HG02870 (cell line): Measurements from ENCODE around the gene ROBO2.
"Not testable (repeated sequence)": the region's sequence is repeated elsewhere in the genome, so short reads cannot be mapped to it uniquely, and the experiment has no call there.

Experiments
- ATAC-seq: cut with Tn5 transposase; IDR thresholded peaks from one replicate; pipeline ENCODE4 v1.9.1; 2021; ENCODE audit warnings: mild to moderate bottlenecking, moderate library complexity; ENCODE audit not compliant: unreplicated experiment

The ROBO2 gene

DNA sequence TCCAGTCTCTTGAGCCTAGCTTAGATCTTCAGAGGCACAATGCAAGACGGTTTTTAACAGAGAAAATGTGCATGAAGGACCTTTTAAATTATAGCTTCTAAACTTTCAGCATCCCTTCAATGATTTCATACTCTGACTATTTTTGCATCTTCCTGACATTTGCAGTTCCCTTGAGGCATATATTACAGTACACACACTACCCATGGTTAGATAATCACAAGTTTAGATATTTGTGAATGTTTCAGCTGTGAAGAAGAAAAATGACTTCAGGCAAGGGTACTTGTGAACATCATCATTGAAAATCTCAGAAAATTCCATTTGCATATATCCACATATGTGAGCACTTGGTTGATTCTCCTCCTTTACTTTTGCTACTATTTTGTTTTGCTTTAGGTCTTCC lies 341.5 kb downstream of the ROBO2 start:
- no peak for ATAC-seq

GRCh38 chr3:77392181-77392580 lies 352.3 kb downstream of the ROBO2 start:
- no peak for ATAC-seq

GRCh38 chr3:77394046-77394445 lies 354.1 kb downstream of the ROBO2 start:
- ATAC-seq, result no peak

DNA sequence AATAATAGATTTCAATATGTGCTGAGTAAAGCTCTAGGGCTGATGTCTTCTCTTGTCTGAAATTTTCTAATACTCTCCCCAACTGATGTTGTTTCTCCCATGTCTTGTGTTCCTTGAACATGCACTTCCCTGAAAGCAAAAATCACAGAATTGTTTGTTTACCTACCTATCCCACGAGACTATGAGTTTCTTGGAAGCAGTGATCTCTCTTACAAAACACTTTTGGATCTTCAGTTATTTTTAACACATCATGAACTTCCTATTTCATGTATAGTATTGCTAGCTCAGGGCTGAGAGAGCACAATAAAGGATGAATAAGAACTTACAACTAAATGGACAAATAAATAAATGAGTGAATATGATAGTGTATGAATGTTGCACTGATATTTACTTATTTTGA lies 365.0 kb downstream of the ROBO2 start:
- ATAC-seq, result no peak

- no peak for ATAC-seq
Observed at GRCh38 chr3:77407441-77407840, 367.5 kb downstream of the ROBO2 start.

- not testable (repeated sequence) for ATAC-seq
Observed at GRCh38 chr3:77410334-77410733, 370.4 kb downstream of the ROBO2 start.

- ATAC-seq, result no peak
Observed at GRCh38 chr3:77411334-77411733, 371.4 kb downstream of the ROBO2 start.

- no peak for ATAC-seq
Observed at GRCh38 chr3:77412021-77412438, 372.1 kb downstream of the ROBO2 start.

DNA sequence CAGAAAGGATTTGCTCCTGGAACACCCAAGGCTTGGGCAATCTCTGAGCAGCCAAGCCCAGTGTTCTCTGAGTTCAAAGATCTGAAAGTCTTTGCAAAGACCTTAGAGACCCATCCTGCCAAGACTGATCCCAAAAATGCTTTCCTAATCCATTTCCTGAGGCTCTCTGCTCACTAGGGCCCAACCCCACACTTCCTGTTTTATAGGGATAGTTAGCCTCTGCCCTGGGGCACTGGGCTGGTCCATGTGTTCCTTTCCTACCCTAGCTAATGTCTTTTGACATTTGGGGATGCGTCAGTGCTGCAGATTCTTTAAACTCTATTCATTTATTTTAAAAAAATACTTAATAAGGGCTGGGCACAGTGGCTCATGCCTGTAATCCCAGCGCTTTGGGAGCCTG lies 372.7 kb downstream of the ROBO2 start:
- ATAC-seq, result no peak

DNA sequence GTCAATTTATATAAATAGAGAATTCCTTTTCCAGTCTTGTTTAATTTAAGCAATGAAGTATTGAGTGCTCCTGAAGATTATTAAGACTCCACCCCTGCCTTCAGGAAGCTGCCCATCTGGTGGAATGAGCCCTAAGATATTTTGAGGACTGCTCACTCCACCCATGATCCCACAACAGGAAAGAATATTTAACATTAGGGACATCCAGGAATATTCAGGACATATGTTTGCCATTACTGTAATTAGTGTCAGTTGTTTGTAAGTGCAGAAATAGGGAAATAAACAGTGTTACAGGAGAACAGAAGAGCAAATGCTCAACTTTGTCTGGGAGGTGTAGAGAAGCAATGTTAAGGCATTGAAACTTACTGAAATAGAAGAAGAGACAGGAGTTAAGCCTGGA lies 375.0 kb downstream of the ROBO2 start:
- ATAC-seq, result no peak

DNA sequence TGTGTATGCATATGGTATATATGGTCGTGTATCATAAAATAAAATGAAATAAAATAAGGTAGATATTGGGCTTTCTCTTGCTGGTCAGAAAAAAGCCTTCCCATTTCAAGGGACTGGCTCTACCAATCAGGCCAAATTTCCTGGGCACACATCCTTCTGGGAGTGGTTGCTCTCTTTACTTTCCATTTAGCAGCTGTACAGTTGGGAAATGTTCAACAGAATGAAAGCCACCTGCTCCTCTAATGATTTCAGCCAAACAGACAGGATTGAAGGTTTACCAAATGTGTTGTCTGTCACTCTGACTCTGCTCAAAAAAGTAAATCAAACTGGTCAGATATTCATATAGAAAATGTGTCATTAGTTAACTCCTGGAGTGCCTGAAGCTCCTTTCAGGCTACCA lies 380.4 kb downstream of the ROBO2 start:
- ATAC-seq, result no peak

GRCh38 chr3:77421916-77422315 lies 382.0 kb downstream of the ROBO2 start:
- no peak for ATAC-seq

DNA sequence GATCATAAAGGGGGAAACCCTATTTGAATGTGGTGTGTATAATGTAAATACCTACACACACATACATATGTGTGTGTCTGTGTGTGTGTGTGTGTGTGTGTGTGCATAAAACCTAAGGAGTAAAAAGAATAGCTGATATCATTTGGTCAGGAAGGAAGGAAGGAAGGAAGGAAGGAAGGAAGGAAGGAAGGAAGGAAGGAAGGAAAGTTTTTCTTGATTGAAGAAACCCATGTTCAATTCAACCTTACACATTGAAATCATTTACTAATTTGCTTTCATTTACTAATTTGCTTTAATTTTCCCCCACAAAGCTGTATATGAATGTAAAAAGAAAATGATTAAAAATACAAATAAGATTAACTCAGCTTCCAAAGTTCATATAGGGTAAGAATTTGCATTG lies 386.6 kb downstream of the ROBO2 start:
- ATAC-seq, result no peak

DNA sequence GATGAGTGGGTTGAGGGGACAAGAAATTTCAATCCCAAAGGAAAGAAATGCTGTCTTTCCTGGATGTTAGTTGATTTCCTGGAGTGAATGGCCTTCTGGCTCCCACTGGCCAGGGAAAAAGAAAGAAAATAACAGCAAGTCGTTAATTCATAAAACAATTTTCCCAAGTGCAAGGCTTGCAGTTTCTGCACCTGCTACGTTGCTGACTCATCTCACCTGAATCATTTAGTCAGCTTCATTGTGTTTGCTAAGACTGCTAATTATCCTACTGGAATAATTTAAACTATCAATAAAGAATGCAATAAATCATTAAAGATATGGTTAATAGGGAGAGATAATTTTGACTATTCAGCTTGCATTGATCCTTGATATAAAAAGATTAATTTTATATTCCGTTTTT lies 387.6 kb downstream of the ROBO2 start:
- ATAC-seq, result no peak

- ATAC-seq, result no peak
Observed at GRCh38 chr3:77436908-77437307, 397.0 kb downstream of the ROBO2 start.

DNA sequence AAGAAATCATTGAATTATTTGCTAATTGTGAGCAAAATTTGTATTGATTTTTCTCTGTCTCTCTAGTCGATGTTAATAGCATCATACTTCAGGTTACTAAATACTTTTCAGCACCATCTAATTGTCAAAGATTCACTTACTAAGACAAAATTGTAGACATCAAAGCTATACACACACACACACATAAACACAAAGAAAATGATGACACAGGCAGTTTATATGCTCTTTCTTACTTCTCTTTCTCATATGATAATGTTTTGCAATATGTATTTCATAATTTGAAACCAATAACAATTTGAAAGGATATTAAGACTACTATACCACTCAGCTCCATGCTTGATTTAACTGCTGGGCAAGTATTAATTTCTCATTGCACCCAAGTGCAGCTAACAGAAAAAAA lies 406.2 kb downstream of the ROBO2 start:
- no peak for ATAC-seq

- no peak for ATAC-seq
Observed at GRCh38 chr3:77446761-77447160, 406.9 kb downstream of the ROBO2 start.

- no peak for ATAC-seq
Observed at GRCh38 chr3:77449459-77450350, 409.8 kb downstream of the ROBO2 start.

- ATAC-seq, result no peak
Observed at GRCh38 chr3:77456431-77456830, 416.5 kb downstream of the ROBO2 start.

DNA sequence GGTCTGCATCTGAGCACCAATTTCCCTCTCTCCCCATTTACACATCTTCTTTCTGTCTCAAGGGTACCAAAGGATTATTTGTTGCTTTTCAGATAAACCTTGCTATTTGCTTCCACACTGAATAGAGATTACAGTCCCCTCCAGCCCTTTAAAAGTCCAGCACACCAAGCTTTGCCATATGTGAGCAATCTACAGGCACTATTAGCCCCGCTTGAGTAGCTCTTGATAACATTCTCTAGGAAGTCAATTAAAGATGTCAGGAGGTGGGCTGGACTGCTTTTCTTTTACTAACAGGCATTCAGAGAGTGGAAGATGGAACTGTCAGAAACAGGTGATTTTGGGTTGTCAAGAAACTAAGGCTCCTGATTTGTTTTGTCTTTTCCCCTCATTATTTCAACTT lies 417.0 kb downstream of the ROBO2 start:
- no peak for ATAC-seq

- ATAC-seq, result no peak
Observed at GRCh38 chr3:77459926-77460325, 420.0 kb downstream of the ROBO2 start.

DNA sequence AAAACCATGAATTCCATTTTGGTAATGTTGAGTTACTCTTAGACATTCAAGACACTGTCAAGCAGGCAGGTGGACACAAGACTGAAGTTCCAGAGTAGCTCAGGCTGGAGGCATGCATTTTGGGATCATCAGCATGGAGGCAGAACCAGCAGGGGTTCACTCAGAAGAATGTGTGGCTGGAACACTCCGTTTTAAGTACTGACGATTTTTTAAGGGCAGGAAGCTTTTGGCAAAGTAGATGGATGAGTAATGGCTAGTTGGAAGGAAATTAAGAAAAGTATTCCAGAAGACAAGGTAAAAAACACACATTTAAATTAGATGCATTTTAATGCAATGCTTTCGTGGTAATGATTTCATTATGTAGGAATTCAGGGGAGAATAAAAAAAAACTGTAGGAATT lies 420.4 kb downstream of the ROBO2 start:
- ATAC-seq, result no peak

- ATAC-seq, result no peak
Observed at GRCh38 chr3:77462951-77463350, 423.1 kb downstream of the ROBO2 start.
